Liver (tissue), 9 donors: ENCODE data around the gene TRPV4. TPM values are rescaled to one million over a fixed set of nuclear protein-coding genes. Genes with fewer than 3 reads are reported as not detected.

Source experiments
- DNase-seq: peaks from one replicate; pipeline ENCODE4 v3.0.0-alpha.2; 2017; ENCODE audit warnings: low spot score
- H3K27ac ChIP-seq, 2 donors: one replicate each; pipeline ENCODE4 v1.7.0; 2013; ENCODE audit warnings: inconsistent platforms in 2 of 2, low read length in 2 of 2, control low read depth in 1 of 2, low read depth in 1 of 2, mild to moderate bottlenecking in 1 of 2
- H3K27me3 ChIP-seq, 4 donors: one replicate each; pipeline versions ENCODE4 v1.6.1 to v1.7.0; 2013; ENCODE audit warnings: low read length in 3 of 4, inconsistent platforms in 1 of 4, mild to moderate bottlenecking in 1 of 4, moderate library complexity in 1 of 4; ENCODE audit not compliant: control insufficient read depth in 4 of 4, insufficient read depth in 4 of 4
- H3K36me3 ChIP-seq, 4 donors: one replicate each; pipeline versions ENCODE4 v1.6.1 to v1.7.0; 2013; ENCODE audit warnings: low read length in 3 of 4, mild to moderate bottlenecking in 3 of 4, low read depth in 1 of 4, moderate library complexity in 1 of 4; ENCODE audit not compliant: control insufficient read depth in 4 of 4, insufficient read depth in 3 of 4
- H3K4me1 ChIP-seq, 4 donors: one replicate each; pipeline versions ENCODE4 v1.6.1 to v1.7.0; 2013; ENCODE audit warnings: low read length in 3 of 4, mild to moderate bottlenecking in 3 of 4, moderate library complexity in 1 of 4; ENCODE audit not compliant: control insufficient read depth in 4 of 4, insufficient read depth in 4 of 4
- H3K4me3 ChIP-seq, 3 donors: one replicate each; pipeline versions ENCODE4 v1.6.1 to v1.7.0; 2013; ENCODE audit warnings: low read length in 3 of 3, control low read depth in 1 of 3, low read depth in 1 of 3, mild to moderate bottlenecking in 1 of 3
- H3K9ac ChIP-seq, 2 donors: one replicate each; pipeline ENCODE4 v1.7.0; 2013; ENCODE audit warnings: low read length in 2 of 2, mild to moderate bottlenecking in 2 of 2, moderate library complexity in 2 of 2, control low read depth in 1 of 2, low read depth in 1 of 2
- H3K9me3 ChIP-seq, 4 donors: one replicate each; pipeline versions ENCODE4 v1.6.1 to v1.7.0; 2013; ENCODE audit warnings: low read length in 3 of 4; ENCODE audit not compliant: control insufficient read depth in 4 of 4
- FOXA1 ChIP-seq: IDR thresholded peaks from 2 replicates; pipeline ENCODE4 v1.6.1; 2016; ENCODE audit warnings: antibody characterized with exemption
- FOXA2 ChIP-seq: IDR thresholded peaks from 2 replicates; pipeline ENCODE4 v1.6.1; 2016; ENCODE audit warnings: antibody characterized with exemption
- GABPA ChIP-seq, 2 donors: IDR thresholded peaks in 1 of 2; conservative IDR thresholded peaks in 1 of 2; 2 replicates each; pipeline ENCODE4 v1.6.1; 2016; ENCODE audit warnings: antibody characterized with exemption in 2 of 2, mild to moderate bottlenecking in 1 of 2, moderate library complexity in 1 of 2
- HNF4A ChIP-seq, 2 donors: conservative IDR thresholded peaks; 2 replicates each; pipeline ENCODE4 v1.6.1; 2016; ENCODE audit warnings: antibody characterized with exemption in 2 of 2, mild to moderate bottlenecking in 2 of 2
- HNF4G ChIP-seq: IDR thresholded peaks from 2 replicates; pipeline ENCODE4 v1.6.1; 2016; ENCODE audit warnings: antibody characterized with exemption
- JUND ChIP-seq, 2 donors: IDR thresholded peaks; 2 replicates each; pipeline ENCODE4 v1.6.1; 2016; ENCODE audit warnings: antibody characterized with exemption in 2 of 2
- NR2F2 ChIP-seq: IDR thresholded peaks from 2 replicates; pipeline ENCODE4 v1.6.1; 2016; ENCODE audit warnings: antibody characterized with exemption
- RXRA ChIP-seq, 2 donors: IDR thresholded peaks; 2 replicates each; pipeline ENCODE4 v1.6.1; 2017 to 2018; ENCODE audit warnings: antibody characterized with exemption in 2 of 2, mild to moderate bottlenecking in 1 of 2
- TAF1 ChIP-seq: conservative IDR thresholded peaks from 2 replicates; pipeline ENCODE4 v1.6.1; 2016; ENCODE audit warnings: antibody characterized with exemption, mild to moderate bottlenecking
- YY1 ChIP-seq: IDR thresholded peaks from 2 replicates; pipeline ENCODE4 v1.6.1; 2016; ENCODE audit warnings: antibody characterized with exemption, mild to moderate bottlenecking
- WGBS: extraction: QIAGEN DNeasy Blood & Tissue Kit; methylation state at CpG from one replicate; pipeline ENCODE4 v1.1.7; 2013; 5-methylcytosine and 5-hydroxymethylcytosine counted together
- polyA plus RNA-seq, 2 donors: library from polyadenylated mRNA; stranded (reverse) in 1 of 2; unstranded in 1 of 2; fragments of 200-250 nt in 1 of 2; fragments of >200 nt in 1 of 2; fragmentation: Nextera tagmentation in 1 of 2; extraction: Ambion mirVana in 1 of 2; gene quantifications; one replicate each; pipeline versions ENCODE4 v1.2.1 to v1.2.3, GENCODE V29; 2013 to 2015
- total RNA-seq, 2 donors: library from RNA; depleted of rRNA; stranded (reverse); fragments of >200 nt; gene quantifications; one replicate each; pipeline ENCODE4 v1.2.3, GENCODE V29; 2014
- TF ChIP-seq, protein P1 (sequence below): IDR thresholded peaks from 2 replicates; pipeline ENCODE4 v1.6.1; 2016; ENCODE audit warnings: antibody characterized with exemption, mild to moderate bottlenecking
- TF ChIP-seq, protein P2 (sequence below): IDR thresholded peaks from 2 replicates; pipeline ENCODE4 v1.6.1; 2016; ENCODE audit warnings: antibody characterized with exemption
- TF ChIP-seq, protein P3 (sequence below): fragments of 150-350 bp; IDR thresholded peaks from 2 replicates; pipeline ENCODE4 v1.5.1; 2017; ENCODE audit warnings: improper control_type of control experiment, low read depth, low read length; ENCODE audit not compliant: missing input control
- TF ChIP-seq, protein P4 (sequence below): IDR thresholded peaks from 2 replicates; pipeline ENCODE4 v1.6.1; 2016; ENCODE audit warnings: antibody characterized with exemption
- donor health status: healthy.
- donor health status: healthy.
- donor health status: healthy.
- donor health status: healthy.
- donor health status: healthy.

Gene TRPV4
- total and polyA plus RNA-seq, 4 donors, result 1.3 to 9.6 (median 3.9) TPM

DNA sequence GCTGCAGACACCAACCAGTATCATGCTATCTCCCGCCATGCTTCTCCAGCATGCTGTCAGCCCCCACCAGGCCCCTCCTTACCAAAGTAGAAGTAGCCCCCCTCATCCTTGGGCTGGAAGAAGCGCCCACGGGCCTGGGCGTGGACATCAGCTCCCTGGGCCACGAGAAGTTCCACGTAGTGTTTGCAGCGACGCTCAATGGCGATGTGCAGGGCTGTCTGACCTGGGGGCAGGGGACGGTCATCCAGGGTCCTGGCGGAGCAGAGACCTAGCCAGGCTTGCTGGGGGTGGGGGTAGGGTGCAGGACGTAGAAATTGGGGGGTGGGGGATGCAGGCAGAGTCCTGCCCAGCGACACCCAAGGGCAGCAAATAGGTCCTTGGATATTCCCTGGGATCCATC is 32.7 kb downstream of the TRPV4 start:
- Histone ChIP-seq H3K36me3 (peaks cover 0 to 30% (median 9%) of the 10 kb centered on the region in 4 donors), H3K9me3 (no peaks in the 10 kb centered on the region), H3K27me3 (no peaks in the 10 kb centered on the region), H3K4me3 (no peak overlapping the region), H3K4me1 (peaks cover 0 to 2% (median 1%) of the 10 kb centered on the region in 4 donors), H3K9ac (no peak overlapping the region), H3K27ac (no peak overlapping the region)
- DNase-seq, result no peak
- WGBS, result 95% methylated on average over 13 of the region's 13 CpGs
- TF ChIP-seq TAF1 (no peak), GABPA (IDR thresholded peaks at IDR 0.05 in 1 of 2, conservative IDR thresholded peaks at IDR 0.05 in 1 of 2) (no peak), HNF4A (conservative IDR thresholded peaks at IDR 0.05) (no peak), FOXA1 (no peak), NR2F2 (no peak), HNF4G (no peak), JUND (IDR thresholded peaks at IDR 0.05) (no peak), FOXA2 (no peak), YY1 (no peak)
- TF ChIP-seq, protein P1, sequence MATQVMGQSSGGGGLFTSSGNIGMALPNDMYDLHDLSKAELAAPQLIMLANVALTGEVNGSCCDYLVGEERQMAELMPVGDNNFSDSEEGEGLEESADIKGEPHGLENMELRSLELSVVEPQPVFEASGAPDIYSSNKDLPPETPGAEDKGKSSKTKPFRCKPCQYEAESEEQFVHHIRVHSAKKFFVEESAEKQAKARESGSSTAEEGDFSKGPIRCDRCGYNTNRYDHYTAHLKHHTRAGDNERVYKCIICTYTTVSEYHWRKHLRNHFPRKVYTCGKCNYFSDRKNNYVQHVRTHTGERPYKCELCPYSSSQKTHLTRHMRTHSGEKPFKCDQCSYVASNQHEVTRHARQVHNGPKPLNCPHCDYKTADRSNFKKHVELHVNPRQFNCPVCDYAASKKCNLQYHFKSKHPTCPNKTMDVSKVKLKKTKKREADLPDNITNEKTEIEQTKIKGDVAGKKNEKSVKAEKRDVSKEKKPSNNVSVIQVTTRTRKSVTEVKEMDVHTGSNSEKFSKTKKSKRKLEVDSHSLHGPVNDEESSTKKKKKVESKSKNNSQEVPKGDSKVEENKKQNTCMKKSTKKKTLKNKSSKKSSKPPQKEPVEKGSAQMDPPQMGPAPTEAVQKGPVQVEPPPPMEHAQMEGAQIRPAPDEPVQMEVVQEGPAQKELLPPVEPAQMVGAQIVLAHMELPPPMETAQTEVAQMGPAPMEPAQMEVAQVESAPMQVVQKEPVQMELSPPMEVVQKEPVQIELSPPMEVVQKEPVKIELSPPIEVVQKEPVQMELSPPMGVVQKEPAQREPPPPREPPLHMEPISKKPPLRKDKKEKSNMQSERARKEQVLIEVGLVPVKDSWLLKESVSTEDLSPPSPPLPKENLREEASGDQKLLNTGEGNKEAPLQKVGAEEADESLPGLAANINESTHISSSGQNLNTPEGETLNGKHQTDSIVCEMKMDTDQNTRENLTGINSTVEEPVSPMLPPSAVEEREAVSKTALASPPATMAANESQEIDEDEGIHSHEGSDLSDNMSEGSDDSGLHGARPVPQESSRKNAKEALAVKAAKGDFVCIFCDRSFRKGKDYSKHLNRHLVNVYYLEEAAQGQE, result no peak
- TF ChIP-seq, protein P2, sequence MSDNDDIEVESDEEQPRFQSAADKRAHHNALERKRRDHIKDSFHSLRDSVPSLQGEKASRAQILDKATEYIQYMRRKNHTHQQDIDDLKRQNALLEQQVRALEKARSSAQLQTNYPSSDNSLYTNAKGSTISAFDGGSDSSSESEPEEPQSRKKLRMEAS, result no peak

DNA sequence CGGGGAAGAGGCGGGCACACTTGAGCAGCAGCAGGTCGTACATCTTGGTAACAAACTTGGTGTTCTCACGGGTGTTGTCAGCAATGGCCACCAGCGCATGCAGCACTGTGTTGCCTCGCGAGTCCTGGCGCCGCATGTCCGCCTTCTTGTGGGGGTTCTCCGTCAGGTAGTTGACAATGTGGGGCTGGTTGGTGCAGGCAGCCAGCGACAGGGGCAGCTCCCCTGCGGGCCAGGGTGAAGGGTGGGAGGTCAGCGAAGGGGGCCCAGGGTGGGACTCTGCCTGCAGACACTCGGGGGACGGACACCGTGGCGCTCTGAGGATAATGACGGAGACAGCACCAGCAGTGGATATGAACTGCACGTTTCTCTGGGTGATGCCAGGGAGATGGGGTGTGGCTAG is 34.5 kb downstream of the TRPV4 start:
- Histone ChIP-seq H3K36me3 (peaks cover 1 to 29% (median 10%) of the 10 kb centered on the region in 4 donors), H3K4me1 (no peaks in the 10 kb centered on the region), H3K4me3 (no peak overlapping the region), H3K27ac (no peak overlapping the region), H3K27me3 (no peaks in the 10 kb centered on the region), H3K9me3 (no peaks in the 10 kb centered on the region), H3K9ac (no peak overlapping the region)
- no peak for DNase-seq
- TF ChIP-seq, protein P3, sequence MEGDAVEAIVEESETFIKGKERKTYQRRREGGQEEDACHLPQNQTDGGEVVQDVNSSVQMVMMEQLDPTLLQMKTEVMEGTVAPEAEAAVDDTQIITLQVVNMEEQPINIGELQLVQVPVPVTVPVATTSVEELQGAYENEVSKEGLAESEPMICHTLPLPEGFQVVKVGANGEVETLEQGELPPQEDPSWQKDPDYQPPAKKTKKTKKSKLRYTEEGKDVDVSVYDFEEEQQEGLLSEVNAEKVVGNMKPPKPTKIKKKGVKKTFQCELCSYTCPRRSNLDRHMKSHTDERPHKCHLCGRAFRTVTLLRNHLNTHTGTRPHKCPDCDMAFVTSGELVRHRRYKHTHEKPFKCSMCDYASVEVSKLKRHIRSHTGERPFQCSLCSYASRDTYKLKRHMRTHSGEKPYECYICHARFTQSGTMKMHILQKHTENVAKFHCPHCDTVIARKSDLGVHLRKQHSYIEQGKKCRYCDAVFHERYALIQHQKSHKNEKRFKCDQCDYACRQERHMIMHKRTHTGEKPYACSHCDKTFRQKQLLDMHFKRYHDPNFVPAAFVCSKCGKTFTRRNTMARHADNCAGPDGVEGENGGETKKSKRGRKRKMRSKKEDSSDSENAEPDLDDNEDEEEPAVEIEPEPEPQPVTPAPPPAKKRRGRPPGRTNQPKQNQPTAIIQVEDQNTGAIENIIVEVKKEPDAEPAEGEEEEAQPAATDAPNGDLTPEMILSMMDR, result no peak
- TF ChIP-seq FOXA1 (no peak), JUND (IDR thresholded peaks at IDR 0.05) (no peak), HNF4G (no peak), RXRA (IDR thresholded peaks at IDR 0.05) (no peak), FOXA2 (no peak), TAF1 (no peak)
- TF ChIP-seq, protein P1, result no peak
- TF ChIP-seq, protein P4, sequence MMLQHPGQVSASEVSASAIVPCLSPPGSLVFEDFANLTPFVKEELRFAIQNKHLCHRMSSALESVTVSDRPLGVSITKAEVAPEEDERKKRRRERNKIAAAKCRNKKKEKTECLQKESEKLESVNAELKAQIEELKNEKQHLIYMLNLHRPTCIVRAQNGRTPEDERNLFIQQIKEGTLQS, result no peak
- 92% methylated on average over 20 of the region's 20 CpGs for WGBS
